ENCODE measurements around the gene SPATS2L.

DNA sequence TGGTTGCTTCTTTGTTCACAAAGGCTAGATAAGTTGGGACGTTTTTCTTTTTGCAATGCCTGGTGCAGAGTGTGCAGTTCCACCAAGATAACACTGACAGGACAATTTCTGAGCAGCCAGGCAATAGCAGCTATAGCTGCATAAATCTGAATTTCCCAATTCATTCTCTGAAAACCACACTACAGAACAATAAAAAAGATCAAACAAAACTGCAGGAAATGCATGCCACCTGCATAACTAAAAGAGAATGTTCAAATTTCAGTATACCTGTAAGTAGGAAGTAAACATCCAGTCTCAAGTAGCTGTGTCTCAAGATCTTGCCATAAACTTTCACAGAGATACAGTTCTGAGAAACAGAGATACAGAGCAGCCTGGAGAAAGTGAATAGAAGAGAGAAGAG lies 208.7 kb downstream of the SPATS2L start:
- TF ChIP-seq, protein P1, sequence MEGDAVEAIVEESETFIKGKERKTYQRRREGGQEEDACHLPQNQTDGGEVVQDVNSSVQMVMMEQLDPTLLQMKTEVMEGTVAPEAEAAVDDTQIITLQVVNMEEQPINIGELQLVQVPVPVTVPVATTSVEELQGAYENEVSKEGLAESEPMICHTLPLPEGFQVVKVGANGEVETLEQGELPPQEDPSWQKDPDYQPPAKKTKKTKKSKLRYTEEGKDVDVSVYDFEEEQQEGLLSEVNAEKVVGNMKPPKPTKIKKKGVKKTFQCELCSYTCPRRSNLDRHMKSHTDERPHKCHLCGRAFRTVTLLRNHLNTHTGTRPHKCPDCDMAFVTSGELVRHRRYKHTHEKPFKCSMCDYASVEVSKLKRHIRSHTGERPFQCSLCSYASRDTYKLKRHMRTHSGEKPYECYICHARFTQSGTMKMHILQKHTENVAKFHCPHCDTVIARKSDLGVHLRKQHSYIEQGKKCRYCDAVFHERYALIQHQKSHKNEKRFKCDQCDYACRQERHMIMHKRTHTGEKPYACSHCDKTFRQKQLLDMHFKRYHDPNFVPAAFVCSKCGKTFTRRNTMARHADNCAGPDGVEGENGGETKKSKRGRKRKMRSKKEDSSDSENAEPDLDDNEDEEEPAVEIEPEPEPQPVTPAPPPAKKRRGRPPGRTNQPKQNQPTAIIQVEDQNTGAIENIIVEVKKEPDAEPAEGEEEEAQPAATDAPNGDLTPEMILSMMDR (conservative IDR thresholded peaks at IDR 0.05; ENCODE audit: low read depth, low read length): no peak
- TF ChIP-seq EZH2phosphoT487 (IDR thresholded peaks at IDR 0.05; ENCODE audit: borderline replicate concordance, low read length): no peak
- TF ChIP-seq EZH2 (IDR thresholded peaks at IDR 0.05; ENCODE audit: low read length, unreplicated experiment): no peak
